HG02623 (cell line): ENCODE results near the gene TGFBR1.
A peak's percentile ranks its signal among the peaks of the same experiment; 100 is the strongest.

Experiments used
- ATAC-seq: cut with Tn5 transposase; IDR thresholded peaks from one replicate; pipeline ENCODE4 v1.9.1; 2021; ENCODE audit warnings: moderate library complexity; ENCODE audit not compliant: unreplicated experiment

The TGFBR1 gene

DNA sequence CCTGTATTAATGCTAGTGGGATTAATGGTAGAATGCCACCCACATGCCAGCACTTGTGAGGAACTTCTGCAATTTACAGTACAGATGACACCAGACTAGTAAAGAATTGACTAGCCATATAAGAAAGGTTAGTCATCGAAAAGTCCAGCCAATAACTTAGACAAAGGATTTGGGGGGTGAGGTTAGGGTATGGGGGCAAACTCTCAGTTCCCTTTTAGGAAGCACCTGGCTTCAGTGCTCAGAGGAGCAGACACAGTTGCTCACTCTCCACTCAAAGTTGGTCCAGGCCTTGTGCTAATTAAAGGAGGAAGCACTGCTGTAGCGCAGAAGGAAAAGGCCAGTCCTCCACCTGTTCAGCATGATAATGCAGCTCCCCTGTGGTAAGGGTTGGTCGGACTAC is 25.2 kb downstream of the TGFBR1 start:
- ATAC-seq, result peak; percentile 75

DNA sequence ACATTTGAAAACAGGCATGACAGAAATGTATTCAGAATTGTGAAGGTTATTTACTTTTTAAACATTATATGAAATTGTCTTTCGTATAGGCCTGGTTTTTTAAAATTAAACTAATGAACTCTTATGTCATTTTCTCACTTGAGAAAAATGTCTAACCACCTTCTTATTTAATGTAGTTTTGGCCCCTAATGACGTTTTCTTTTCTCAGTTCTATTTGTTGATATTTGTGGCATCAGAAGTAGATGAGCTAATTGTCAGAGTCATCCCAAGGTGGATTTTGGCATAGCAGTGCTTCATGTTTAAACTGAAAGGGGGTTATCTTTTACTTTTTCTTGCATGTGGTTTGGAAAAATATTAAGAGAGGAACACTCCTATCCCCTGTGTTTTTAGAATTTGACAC is 28.2 kb downstream of the TGFBR1 start:
- no peak for ATAC-seq

DNA sequence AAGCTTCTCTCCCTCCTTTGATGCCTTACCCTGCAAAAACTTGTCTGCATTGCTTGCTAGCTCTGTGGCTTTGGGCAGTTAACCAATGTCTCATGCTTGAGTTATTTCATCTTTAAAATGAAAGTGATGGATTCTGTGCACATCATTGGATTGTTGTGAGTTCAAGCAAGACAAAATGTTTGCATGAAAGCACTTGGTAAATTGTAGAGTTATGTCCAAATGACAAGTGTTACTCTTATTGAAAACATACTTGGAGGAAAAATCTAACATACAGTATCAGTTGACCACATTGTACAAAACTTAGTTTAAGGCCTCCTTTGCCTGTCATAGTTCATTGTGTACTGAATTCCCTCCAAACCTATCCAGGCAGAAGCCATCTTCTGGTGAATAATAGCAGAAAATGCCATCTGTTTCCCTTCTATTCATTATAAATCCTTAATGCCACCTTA is 30.0 kb downstream of the TGFBR1 start:
- no peak for ATAC-seq

DNA sequence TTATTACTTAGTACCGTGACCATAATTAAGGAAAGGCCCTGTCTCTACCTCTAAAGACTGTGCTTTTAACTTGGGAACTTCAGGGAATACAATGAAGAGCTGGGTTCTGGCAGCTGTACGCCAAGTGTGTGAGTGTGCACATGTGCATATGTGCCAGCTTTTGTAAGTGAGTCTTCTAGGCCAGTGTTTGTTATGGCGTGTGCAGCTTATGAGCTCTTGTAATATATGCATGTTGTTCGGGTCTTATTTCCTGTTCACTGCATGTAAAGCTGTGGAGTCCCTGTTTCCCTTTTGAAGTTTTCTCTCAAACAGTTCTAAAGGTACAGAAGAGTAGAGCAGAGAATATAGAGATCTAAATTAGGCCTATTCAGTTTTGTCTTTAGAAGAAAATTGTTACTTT is 30.5 kb downstream of the TGFBR1 start:
- no peak for ATAC-seq

DNA sequence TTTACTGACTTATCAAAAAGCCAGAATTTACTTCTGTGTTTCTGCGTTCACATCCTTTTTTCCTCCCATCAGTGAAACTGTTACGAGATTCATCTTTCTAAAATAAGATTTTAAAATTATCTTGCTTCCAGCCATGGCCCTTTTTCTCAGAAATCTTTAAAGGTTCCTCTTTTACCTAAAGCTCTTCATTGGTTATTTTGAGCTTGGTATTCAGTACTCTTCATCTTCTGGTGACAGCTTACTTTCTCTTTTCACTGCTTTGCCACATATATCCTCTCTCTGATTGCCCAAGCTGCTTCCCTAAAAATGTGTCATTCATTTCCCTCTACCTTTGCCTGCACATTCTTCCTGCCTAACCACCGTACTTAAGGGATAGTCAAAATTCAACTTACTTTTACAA is 32.3 kb downstream of the TGFBR1 start:
- ATAC-seq, result no peak

DNA sequence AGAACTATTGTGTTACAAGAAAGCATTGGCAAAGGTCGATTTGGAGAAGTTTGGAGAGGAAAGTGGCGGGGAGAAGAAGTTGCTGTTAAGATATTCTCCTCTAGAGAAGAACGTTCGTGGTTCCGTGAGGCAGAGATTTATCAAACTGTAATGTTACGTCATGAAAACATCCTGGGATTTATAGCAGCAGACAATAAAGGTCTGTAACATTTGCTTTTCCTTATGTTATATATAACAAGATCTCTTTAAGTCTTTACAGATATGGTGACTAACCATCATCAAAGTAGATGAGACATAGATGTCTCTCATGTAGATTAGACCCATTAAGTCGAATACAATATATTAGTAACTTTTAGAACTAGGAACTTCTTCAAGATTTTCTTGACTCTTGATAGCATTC is 33.0 kb downstream of the TGFBR1 start:
- ATAC-seq, result no peak

DNA sequence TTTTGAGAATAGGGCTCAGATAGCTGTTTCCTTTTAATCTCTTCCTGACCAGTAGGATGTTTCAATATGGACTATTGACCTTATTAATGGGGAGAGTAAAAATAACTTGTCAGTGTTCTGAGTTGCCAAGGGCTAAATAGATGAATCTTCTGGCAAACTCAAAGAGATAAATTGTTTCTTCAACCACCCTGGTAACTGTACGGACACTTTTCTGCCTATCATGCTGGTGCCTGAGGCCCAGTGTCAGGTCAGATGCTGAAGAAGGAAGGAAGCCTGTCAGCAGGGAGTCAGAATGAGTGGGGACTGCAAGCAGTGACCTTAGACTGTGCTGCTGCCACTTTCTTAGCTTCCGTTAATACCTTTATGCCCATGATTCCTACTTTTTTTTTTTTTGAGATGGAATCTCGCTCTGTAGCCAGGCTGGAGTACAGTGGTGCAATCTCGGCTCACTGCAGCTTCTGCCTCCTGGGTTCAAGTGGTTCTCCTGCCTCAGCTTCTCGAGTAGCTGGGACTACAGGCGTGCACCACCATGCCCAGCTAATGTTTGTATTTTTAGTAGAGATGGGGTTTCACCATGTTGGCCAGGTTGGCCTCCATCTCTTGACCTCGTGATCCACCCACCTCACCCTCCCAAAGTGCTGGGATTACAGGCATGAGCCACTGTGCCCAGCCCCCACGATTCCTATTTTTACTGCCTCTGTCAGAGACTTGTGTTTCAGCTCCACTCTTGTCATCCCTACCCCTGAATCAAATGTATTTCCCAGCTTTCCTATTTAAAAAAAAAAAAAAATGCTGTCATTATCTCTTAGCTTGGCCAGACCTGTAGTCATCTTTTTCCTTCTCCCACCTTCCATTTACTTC is 33.7 kb downstream of the TGFBR1 start:
- ATAC-seq, result no peak

DNA sequence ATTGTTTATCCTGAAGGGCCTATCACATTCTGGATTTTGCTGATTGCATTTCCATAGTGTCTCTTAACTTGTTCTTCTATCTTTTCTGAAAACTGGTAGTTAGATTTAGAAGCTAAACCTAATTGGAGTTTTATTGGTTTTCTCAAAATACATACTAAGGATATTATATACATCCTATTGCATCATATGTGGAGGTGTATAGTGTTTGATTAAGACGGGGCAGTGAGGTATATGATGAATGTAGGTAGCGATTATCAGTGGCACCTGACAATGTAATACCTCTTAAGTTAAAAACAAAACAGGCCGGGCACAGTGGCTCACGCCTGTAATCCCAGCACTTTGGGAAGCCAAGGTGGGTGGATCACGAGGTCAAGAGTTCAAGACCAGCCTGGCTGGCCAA is 35.0 kb downstream of the TGFBR1 start:
- no peak for ATAC-seq

DNA sequence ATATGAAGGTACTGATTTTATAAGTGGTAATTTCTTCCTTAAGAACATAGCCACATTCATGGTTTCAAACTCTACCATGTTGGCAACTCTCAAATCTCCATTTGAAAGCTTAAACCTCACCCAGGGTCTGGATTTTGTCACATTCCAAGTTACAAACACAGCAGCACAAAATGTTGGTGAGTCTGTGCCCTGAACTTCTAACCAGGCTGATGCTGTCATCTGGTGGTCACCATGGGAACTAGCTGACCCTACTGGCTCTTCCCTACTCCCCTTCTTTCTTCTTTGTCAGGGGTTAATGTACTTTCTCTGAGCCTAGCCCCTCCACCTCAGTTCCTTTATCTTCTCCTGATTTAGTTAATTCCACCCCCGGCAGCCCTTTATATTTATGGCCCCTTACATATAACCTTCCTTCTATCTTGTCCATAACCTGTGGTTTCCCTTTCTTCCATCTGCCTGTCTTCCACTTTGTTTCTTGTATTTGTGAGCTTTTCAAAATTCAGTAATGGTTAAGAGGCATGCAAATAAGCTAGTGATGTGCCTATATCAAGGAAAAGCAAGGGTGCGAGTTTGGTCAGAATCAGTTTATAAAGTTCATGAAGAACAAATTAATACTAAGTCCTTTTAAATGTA is 35.9 kb downstream of the TGFBR1 start:
- no peak for ATAC-seq

DNA sequence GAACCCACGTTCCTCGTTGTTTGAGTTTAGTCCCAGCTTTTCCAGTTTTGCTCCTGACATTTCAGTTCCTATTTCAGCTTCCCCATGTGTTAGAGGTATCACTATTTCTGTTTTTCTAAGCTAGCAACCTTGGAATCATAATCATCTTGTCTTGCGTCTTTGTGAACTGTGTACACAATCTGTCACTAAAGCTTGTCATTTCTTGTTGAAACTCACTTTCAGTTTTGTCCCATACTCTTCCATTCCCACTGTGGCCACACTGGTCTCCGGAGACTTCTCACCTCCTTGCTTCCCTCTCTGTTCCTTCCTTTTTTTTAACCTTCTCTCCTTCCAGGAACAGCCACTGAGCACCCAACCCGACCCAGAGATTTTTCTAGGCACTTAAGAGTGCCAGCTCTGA is 36.9 kb downstream of the TGFBR1 start:
- no peak for ATAC-seq

DNA sequence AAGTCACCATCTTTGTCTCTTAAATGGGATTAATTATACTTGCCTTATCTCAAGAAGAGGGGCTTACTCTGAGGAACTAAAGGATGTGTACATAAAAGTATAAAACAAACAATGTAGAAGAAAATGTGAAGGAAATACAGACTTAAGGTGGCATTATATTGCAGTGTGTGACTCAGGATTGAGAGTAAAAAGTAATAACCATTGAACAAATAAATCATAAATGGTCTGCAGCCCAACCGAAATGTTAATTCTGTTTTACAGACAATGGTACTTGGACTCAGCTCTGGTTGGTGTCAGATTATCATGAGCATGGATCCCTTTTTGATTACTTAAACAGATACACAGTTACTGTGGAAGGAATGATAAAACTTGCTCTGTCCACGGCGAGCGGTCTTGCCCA is 37.4 kb downstream of the TGFBR1 start:
- no peak for ATAC-seq

DNA sequence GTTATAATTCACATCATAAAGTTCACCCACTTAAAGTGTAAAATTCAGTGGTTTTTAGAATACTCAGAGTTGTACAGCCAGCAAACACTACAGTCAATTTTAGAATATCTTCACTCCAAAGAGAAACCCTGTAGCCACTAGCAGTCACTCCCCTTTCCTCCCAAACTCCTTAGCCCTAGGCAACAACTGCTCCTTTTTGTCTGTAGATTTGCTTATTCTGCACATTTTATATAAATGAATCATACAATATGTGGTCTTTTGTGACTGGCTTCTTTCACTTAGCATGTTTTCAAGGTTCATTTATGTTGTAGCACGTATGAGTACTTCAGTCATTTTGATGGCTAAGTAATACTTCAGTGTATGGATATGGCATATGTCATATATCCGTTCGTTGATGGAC is 38.7 kb downstream of the TGFBR1 start:
- ATAC-seq, result no peak

DNA sequence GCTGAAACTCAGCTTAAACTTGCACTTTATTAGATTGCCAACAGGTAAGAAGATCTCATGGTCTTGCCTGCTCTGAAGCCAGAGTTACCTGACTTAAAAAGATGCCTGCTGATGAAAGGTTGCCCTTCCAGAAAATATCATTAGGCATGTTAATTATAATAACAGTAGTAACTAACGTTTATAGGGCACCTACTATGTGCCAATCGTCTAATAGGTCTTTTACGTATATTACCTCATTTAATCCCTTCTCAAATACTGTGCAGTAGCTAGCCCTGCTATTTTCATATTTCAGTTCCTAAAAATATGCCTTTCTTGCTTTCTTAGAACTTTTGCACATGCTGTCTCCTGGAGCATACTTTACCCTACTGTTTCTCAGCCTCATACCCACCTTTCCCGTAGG is 40.1 kb downstream of the TGFBR1 start:
- ATAC-seq, result no peak

DNA sequence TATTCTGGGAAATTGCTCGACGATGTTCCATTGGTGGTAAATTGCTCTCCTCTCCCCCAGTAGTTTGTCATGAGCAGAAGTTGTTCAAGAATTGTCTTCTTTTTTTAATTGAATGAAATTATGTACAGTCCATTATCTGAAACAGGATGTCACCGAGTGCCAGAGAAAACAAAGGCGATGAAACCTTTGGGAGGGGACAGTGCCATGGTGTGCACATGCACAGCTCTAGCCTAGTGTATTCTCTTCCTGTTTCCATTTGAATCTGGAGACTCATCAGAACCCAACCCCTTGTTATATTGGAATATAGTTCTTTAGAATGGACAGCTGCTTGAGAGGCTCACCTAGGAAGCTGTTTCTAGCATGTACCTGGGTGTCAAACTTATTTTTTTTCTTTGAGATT is 41.7 kb downstream of the TGFBR1 start:
- ATAC-seq, result no peak

DNA sequence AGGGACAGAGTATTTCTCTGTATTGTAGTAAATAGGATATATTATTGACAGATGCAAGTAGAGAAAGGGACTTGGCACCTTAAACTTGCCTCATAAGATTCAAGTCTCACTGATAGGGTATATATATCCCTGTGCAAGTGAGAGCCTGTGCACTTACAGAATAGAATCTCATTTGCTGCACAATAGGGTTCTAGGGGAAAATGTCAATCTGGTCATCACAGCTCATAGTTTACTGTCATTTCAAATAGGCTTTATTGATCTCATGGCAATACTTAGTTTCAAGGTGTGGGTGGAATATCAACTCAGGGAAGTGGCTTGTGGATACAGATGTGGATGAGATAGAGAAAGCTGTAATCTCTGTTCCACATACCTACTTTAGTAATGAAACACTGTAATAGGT is 42.3 kb downstream of the TGFBR1 start:
- no peak for ATAC-seq

DNA sequence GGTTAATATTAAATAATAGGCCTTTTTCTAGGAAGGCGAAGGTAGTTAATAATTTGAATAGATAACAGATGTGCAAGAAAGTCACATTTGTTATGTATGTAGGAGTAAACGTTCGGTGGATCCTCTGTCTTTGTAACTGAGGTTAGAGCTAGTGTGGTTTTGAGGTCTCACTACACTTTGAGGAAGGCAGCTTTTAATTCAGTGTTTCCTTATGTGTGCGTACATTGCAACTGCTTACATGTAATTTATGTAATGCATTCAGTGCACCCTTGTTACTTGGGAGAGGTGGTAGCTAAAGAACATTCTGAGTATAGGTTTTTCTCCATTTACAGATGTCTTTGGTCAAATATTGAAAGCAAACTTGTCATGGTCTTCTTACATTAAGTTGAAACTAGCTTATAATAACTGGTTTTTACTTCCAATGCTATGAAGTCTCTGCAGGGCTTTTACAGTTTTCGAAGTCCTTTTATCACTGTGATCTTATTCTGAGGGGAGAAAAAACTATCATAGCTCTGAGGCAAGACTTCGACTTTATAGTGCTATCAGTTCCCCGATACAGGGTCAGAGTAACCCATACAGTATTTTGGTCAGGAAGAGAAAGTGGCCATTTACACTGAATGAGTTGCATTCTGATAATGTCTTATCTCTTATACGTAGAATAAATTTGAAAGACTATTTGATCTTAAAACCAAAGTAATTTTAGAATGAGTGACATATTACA is 45.7 kb downstream of the TGFBR1 start:
- no peak for ATAC-seq

DNA sequence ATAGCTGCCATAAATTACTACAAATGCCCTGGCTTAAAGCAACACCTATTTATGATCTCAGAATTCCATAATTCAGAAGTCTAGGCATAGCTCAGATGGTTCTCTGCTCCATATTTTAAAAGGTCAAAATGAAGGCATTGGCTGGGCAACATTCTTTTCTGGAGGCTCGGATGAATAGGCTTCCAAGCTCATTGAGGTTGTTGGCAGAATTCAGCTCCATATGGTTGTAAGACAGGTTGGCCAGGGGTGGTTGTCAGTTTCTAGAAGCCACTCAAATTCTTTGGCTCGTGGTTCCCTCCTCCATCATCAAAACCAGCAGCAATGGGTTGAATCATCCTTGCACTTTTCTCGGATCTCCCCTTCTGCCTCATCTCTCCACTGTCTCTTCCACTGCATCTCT is 49.4 kb downstream of the TGFBR1 start:
- no peak for ATAC-seq

DNA sequence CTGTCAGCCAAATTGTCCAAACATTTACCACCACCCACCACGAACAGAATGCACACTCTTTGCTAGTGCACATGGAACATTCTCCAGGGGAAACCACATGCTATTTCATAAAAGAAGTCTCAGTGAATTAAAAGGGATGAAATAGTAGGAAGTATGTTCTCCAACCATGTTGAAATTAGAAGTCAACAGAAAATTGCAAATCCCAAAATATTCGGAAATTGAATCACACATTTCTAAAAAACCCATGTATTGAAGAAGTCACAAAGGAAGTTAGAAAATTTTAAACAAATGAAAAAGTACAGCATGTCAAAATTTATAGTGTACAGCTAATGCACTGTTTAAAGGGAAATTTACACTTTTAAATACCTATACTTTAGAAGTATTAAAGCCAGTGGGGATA is 50.8 kb downstream of the TGFBR1 start:
- ATAC-seq, result no peak

DNA sequence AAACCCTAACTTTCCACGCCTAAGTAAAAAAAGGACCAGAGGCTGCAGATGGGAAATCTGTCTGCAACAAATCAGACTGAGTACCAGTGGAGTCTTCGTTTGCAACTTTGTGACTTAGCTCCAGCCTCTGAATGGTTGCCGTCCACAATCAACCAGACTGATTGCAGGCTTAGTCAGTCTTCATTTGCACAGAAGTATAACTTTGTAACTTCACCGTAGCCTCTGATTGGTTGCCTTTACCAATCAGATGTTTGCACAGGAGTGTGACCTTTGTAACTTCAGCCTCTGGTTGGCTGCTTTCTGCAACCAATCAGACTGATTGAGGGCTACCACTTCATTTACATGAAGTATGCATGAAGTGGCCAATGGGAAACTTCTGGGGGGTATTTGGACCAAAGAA is 53.7 kb downstream of the TGFBR1 start:
- ATAC-seq, result no peak

DNA sequence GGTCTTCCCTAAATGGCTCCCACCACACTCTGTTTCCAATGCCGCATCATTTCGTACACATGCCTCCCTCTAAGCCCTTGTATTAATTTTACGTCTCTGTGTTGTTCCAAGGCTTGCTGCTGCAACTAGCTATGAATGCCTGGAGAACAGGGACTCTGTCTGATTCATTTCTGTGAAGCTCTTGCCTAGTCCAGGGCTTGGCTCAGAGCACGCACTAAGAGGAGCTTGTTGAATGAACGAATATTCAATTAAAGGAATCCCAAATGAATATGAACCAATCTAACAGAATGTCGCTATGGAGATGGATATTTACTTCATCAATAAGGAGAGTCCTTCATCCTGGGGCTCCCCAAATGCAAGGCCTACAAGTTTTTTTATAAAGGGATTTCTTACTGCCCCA is 55.3 kb downstream of the TGFBR1 start:
- no peak for ATAC-seq

DNA sequence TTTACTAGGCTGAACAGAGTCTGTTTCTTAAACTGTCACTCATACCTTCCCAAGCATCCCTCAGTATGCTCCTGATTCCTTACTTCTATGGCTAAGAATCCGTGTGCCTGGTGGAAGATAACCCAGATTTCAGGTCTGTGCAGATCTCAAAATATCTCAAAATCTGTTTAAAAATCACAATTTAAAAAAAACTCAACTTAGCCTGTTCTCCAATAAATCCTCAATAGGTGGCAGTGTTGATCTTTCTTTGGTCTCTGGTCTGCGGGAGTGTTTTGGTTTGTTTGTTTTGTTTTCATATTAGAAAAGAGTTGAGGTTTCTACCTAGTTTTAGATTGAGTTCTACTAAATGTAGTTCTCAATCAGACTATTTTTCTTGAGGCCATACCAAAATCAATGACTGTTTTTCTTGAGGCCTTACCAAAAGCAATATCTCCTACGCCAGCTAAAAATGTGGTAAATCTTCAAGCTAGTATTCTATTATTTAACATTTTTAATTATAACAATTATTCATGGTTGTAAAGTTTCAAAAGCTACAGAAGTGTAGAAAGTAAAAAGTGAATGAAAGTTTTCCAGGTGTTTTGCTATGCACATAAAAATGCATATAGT is 57.9 kb downstream of the TGFBR1 start:
- no peak for ATAC-seq

DNA sequence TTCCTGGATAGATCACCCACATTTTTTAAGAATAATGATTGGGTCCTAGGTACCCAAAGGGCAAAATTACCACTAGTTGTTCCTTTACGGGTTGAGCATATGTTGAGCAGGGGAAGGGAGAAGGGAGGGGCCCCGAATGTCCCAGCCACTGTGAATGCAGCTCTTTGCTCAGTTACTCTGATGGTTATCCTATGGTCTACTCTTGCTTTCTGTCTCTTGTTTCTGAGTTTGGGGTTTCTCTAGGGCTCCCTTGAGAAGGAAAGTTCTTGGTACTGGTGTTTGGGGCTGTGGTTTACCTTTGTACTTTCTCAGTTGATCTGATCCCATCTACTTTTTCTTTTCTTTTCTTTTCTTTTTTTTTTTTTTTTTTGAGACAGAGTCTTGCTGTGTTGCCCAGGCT is 61.2 kb downstream of the TGFBR1 start:
- no peak for ATAC-seq
